DMS79 treated with DMSO at 0.1 percent for 48 hours (cell line): ENCODE results near the gene LMOD2.

Experiments used
- DNase-seq: peaks from one replicate; lab custom pipeline; 2025; lab: John Stamatoyannopoulos, UW

Gene LMOD2

DNA sequence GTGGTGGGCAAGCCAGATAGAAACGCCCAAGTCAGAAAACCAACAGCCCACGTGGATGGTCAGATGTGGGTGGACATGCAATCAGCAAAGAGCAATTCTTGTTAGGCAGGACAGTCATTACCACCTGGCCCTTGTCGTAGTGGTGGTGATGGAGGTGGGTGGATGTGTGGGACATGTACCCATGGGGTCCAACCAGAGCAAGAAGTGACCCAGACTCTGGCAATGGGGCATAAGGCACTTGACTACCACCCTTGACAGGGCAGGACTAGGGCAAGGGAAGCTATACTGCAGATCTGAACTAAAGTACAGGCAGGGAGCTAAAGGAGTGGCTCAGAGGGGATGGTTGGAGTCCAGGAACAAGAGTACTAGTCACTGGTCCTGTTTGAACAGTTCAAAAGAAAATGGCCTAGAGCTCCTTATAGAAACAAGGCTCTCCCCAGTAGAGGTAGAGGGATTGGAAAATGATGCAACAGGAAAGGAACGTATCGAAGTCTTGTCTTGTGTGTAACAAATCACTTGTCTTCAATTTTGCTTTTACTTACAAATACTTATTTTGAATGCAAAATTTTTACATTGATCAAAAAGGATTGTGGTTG, 17.6 kb downstream of the LMOD2 start:
- DNase-seq, result no peak

DNA sequence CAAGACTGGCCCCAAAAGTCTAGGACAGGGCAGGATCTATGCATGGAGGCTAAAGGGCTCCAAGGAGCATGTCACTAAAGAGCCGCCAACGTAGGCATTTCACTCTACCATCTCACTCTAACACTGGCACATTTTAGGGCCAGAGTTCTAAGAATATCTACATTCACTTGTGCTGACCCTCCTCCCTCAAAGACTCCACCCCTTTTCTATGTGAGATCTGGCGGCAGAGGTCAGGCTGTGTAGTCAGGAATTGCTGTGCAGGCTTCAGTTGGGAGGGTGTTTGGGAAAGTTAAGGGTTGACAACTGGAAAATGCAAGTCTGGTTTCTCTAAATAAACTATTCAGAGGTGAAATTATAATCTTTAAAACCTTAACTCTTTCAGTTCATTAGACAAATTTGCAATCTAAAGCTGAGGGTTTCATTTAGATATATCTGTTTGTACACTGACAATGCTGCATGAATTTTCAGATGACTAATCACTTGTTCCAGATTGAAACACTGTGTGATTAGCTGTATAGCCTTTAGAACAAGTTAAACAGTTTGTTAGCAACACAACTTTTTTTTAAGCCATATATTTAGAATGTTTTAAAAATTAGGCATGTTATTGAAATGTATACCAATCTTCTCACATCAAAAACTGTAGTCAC, 18.2 kb downstream of the LMOD2 start:
- DNase-seq, result no peak

DNA sequence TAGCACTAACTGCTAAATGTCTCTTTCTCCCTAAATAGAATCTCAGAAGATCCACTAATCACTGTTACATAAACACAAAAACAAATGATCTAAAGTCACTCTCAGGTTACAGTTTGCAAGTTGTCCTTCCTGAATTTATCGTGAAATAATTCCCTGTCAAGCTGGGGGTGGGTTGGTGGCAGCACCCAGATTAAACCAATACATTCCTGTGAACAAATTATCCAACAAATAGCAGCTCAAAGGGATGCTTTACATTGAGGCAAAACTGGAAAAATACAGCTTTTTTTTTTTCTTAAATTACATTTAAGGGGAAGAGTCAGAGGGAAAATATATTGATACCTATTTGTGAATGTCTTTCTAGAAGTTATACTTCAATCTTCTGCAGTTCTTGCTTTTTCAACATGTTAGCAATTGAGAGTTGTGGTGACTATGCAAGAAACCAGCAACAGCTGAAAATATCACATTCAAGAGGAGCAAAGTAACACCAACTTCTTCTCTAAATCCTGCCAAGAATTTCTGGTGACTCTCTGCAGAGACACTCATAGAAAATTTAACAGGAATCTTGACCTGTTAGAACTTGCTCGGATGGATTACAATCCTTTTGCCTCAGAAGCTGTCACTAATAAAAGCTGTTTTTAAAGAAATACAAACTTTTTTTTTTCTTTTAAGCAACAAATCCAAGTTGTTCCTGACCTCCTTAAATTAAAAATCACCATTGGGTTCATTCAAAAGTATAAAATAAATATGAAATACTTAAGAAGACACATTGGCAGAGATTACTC, 18.9 kb downstream of the LMOD2 start:
- DNase-seq, result no peak

DNA sequence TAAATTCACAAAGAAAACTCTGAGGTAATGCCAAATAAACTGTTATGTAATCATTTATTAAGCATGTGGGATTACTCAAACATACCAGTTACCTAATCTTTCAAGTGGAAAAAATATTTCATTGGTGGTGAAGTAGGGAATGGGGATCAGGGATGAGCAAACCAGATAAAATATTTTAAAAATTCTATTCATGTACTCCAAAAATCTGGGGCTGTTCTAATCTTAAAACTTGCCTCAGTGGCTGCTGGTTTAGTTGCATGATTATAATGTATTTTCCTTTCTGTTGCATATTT, 19.5 kb downstream of the LMOD2 start:
- DNase-seq, result no peak

DNA sequence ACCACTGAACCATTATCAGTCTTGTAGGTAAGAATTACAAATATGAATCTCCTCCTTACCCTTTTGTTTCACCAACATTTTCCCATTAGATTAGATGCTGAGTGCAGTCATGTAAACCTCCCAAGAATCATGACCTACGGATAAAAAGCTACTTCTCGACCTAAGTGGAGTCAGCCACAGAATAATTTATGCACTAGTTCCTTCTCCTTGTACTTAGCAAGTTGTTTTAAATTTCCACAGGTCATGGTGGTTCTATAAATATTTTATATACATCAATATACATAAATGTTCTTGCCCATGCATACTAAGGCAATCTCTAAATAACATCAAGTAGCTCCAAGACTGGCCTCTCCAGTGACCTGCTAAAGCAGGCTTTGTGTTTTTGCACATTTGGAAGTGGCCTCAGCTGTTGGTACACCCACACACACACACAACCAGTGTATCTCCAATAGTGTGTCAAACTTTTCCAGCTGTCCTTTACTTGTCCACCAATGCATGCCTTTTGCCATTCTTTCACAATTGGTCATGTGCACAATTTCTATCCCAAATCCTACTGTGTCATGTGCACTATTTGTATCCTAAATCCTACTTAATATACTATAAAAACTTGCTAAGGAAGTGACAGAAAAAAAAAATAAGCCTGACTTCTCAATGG, 21.5 kb downstream of the LMOD2 start:
- DNase-seq, result no peak

DNA sequence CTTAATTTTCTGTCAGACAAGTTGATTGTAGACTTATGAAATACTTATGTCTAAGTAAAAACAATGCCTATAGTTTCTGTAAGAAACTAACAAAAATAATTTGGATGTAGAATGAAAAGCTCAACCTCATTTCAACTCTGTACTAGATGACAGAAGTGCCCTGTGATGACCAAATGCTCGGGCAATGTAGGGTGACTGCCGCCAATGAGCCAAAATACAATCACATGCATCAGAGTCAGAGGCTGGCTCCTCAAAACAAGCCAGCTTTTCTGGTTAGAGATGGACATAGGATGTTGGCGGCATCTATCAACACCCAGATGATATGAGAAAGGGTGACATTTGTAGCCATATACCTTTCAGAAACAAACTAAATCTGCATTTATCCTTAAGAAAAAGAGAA, 23.9 kb downstream of the LMOD2 start:
- no peak for DNase-seq

DNA sequence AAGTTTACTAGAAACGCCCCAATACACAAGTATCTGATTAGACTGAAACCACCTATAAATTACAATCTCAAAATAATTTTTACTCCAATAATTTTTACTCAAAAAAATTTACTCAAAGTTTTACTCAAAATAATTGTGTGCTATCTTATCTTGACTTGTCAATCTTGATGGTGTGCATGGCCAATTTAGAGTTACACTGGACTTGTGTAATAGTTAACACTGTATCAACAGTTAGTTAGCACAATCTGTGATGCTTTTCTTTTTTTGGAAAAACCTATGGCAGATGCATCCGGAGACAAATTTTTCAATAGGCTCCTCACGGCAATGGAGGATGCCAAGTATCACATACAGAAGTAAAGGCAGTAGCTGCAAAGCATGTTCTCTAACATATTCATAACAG, 24.9 kb downstream of the LMOD2 start:
- no peak for DNase-seq

DNA sequence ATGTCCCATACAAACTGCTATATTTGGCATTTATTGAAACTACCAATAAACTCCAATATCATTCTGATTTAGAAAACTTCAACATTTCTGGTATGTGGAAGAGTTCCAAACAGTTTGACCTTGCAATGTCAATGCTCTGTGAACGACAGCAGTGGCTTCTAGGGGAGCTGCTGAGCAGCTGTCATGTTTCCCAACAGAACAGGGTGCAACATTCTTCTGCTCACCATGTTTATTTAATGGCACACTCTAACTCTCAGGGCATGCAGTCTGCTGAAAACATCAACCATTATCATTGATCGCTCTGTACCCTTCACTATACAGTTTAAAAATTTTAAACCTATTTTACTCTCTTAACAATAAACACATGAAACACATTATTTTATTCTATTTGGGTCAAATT, 25.9 kb downstream of the LMOD2 start:
- no peak for DNase-seq

DNA sequence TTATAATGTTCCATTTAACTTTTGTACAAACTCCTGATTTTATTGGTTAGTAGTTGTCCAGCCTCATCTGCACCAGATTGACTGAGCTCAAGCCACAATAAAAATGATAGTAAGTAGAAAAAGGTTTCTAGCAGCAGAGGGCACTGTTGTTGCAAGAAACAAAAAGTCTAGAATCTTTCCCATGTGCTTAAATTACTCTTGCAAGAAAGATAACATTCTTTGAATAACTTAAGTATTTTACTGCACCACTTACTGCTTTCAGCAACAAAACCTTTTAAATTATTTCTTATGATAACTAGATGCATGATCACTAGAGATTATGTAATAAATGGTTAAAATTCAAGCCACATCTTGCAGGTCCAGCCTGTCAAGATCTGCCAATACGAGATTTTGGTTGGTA, 27.0 kb downstream of the LMOD2 start:
- no peak for DNase-seq

DNA sequence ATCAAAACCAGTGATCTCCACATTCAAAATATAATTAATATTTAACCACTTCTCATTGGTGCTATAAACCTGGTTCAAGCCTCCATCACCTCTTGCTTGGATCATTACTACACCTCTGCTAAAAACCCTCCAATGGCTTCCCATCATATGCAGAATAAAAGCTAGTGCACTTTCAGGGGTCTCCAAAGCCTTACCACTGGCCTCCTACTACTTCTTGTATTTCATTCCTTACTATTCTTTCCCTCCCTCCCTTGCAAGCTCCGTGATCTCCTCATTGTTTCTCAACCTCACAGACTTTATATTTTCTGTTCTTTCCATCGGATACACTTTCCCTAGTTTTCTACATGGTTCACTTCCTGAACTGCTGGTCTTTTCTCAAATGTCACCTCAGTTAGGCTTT, 31.5 kb downstream of the LMOD2 start:
- DNase-seq, result no peak

DNA sequence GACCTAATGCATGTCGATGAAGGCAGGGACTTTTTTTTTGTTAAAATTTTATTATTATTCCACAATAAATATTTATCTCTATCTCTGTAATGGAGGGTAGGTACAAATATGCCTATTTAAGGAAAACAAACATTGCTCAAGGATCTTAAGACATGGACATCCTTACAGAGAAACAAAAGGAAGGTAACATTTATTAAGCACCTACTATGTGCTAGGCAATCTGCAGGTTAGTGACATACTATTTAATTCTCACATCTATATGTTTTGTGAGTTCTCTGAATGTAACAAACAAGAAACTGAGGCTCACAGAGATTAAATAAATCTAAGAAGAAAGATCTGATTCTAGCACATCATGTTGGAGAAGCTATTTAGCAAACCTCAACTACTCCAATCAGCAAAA, 32.1 kb downstream of the LMOD2 start:
- no peak for DNase-seq

DNA sequence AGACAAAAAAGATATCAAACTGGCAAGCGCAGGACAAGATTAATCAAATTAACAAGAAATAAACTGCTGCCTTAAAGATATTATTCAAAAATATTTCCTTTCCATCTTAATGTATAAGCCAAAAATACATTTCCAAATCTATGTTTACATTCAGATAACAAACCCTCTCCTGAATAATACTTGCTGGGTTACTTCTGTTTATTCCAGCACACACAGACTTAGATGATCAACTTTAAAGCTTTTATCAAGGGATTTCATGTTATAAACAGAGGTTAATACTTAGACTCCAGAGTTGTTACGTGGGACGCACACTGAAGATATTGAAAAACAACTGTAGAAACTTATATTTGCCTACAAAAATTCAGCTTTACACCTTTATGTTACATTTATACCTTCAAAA, 33.6 kb downstream of the LMOD2 start:
- DNase-seq, result no peak

DNA sequence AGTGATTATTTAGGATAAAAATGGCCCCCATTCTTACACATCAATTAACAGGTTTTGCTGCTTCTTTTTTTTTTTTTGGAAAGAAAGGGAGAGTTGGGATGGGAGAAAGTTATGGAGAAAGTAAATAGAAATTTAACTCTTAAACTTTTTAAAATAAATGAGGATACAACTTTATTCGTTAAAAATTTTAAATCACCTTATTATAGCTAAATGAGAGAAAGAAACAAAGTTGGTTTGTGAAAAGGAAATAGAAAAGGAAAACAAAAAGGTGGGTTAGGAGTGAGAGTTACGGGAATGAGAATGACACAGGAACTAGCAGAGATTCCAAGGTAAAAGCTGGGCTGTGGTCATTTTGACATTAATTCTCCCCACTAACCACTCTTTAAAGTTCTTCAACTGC, 34.9 kb downstream of the LMOD2 start:
- DNase-seq, result no peak

DNA sequence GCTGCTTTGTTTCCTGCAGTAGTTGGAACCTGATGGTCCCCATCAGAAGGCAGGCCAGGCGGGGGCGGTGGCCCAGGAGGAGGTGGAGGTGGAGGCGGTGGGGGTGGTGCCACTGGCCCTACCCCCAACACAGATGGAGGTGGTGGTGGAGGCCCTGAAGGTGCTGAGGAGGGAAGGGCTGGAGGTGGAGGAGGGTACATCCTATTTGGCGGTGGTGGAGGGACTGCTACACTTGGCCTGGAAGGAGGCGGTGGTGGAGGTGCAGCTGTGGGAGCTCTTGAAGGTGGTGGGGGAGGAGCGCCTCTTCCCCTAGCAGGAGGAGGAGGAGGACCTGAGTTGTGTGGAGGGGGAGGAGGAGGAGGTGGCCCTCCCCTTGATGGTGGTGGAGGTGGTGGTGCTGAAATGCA, 36.8 kb downstream of the LMOD2 start:
- DNase-seq, result no peak

DNA sequence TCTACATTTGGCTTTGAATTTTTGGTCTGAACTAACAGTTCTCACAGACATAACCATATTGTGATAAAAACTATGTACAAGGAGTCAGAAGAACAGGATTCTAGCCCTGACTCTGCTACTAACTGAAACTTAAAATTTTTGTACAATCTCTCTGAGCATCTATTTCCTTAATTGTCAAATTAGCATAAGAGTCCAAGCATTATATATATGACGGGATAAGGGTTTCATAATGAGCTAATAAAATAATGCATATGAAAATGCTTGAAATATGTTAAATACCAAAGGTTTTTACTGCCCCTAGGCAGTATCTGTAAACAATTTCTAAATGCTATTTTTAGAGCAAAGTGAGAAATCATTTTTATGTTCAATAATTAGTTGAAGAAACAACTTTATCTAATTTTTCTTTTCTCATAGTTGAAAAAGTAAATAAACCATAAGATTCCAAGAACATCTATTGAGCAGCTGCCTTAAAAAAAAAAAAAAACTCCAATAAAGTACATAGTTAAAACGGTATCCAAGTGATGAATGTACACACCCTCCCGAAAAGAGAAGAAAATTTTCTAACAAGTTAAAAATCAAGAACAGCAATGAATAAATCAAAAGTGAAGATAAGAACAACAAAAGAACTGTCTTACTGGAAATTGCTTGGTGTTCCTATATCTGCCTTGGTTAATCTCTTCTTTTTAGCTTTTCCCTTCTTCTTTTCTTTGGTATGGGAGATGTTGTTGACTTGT, 40.4 kb downstream of the LMOD2 start:
- no peak for DNase-seq

DNA sequence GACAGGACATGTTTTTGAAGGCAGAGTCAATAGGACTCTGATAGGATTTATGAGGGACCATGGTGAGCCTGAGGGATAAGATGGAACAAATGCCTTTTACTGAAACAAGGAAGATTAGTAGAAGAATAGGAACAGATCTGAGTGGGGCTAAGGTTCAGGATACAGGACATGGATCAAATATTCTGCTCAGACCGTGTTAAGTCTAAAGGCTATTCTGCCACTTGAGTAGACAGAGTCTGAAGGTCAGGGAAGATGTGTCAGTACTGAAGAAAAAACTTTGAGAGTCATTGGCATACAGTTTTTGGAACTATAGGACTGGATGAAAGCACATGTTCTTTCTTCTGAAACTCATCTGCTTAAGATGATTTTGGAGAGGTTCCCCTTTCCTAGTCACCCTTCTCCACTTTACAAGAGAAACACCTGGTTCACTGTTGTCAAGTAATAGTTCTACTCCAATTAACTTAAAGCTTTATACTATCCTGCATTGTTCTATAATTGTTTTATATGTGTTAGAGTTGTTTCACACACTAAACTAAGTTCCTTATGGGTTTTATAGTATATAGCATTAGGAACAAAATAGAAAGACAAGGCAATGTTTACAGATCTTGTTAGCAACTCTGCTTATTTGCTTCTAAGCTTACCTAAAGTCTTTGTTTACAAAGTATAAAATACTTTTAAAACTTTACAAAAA, 49.7 kb downstream of the LMOD2 start:
- DNase-seq, result no peak

DNA sequence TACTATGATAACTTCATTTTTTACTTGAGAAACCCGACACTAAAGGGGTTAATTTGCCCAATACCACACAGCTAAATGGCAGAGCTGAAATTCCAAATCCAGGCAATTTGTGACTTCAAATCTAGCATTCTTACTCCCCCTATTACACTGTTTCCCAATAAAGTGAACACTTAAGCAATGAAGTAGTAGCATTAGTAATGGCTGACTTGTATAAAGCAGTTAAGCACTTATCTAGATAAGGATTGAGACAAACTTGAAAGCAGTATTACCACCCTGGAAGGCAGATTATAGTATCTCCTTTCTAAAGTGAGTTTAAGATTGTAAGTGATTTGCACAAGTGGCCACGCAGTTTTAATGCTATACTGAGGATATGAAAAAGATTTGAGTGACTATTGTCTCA, 53.9 kb downstream of the LMOD2 start:
- peak; percentile 11 for DNase-seq

DNA sequence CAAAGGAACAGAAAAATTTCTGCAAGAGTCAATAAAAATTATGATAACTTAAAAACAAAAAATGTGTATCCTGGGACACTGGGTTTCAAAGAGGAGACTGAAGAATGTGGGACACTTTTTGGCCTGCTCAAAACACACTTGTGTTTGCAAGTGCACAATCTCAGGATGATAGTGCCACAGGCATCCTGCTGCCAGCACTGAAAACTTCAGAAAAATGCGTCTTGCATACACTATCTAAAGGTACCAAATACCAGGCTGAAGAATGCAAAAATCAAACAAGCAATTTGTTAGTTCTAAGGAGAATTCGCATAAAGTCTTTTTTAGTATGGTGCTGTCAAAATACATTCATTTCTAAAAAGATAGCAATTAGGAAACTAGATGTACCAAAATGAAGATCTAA, 55.0 kb downstream of the LMOD2 start:
- DNase-seq, result no peak

DNA sequence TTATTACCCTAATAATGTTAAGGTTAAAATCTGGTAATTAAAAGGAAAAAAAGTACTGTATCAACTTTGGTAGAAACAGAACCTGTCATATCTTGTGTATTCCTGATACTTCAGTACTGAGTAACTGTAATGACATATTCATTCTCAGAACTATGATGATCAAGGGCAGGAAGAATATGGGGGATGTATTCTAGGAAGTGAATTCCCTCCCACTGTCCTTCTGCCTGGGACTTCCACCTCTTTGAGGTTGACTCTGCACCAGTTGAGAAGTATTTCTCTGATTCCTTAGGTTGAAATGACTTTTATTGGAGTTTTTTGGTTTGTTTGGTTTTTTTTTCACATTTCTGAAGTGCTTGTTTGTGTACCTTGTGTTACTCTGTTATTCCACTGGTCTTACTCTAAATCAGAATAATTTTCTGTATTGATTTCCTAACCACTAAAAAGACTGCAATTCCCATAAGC, 56.2 kb downstream of the LMOD2 start:
- DNase-seq, result no peak

DNA sequence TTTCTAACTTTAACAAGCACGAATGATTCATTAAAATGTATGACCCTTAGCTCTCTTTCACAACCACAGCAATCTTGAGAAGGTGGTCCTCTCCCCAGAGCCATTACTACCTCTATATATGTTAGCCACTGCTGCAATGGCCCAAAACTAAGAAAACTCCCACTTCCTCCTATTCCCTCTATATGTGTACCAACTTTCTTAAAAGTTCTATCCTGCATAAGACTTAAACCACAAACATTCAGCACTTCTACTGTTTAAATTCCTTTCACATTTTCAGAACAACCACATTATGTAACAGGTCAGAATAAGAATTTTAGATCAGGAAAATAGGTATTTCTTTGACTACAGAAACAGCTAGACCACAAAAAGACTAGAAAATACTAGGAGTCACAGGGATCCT, 57.0 kb downstream of the LMOD2 start:
- DNase-seq, result no peak
